ENCODE data around the gene EBF4.
"Not testable (repeated sequence)": the region's sequence is repeated elsewhere in the genome, so short reads cannot be mapped to it uniquely, and the experiment has no call there.

Gene EBF4

GRCh38 chr20:2795451-2795850, 102.9 kb downstream of the EBF4 start:
- no peak for DNase-seq (ENCODE audit: low read depth in 3 of 3)

DNA sequence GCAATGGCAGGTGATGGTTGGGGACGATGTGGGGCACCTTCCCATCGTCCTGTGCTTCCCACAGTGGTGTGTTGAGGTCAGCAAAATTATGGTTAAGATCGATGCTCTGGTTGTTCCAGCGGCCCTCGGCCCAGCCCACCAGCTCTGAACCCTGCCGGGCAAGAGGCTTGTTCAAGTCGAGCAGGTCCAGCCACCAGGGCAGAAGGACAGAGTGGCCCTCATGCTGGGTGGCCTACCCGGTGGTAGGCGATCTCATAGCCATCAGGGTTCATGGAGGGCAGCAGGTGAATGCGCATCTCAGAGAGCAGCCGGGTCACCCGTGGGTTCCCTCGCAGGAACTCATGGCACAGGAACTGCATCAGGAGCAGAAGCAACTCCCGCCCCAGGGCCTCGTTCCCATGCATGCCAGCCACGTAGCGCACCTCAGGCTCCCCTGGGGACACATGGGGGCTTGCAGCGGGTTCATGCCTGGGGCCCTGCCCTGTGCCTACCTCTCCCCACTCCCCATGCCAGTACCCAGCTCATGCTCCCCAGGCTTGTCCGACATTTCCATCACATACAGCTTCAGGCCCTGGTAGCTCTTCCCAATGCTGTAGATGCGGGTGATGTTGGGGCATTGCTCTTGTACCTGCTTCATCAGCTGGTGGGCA, 103.6 kb downstream of the EBF4 start:
- DNase-seq (ENCODE audit: low read depth in 3 of 3), result no peak

DNA sequence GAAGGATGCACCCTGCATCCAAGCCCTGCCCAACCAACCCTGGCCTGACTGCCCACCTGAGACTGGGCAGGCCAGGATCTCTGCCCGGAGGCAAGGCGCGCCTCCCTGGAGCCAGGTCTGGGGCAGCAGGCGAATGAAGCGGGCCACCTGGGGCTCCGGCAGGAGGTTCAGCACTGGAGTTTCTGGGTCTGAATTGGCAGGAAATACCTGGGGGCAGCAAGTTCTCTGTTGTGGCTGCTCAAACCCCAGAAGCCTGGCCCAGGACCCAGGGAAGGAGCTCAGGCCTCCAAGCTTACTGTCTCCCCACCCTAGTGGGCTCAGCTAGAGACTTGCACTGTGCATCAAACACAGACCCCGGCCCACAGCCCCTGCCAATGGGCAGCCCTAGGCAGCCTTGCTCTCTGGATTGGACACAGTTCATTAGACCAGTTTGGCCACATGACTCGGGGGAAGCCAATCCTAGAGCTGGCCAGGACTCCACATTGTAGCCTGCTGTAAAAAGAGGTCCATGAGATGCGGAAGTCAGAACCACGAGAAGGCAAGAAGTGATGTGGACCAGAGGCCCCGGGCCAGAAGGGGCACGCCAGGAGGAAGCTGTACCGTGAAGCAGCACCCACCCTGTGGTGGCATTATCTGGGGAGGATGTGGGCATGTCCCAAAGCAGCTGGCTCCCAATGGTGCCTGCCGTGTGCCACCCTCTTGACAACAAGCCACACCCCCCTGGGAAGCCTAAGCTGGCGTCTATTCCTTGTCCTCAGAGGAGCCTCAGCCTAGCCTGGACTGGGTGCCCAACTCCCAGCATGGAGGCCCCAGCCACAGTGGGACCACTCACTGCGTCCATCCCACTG, 104.8 kb downstream of the EBF4 start:
- no peak for DNase-seq (ENCODE audit: low read depth in 3 of 3)

GRCh38 chr20:2798095-2798805, 105.7 kb downstream of the EBF4 start:
- DNase-seq (ENCODE audit: low read depth in 3 of 3), result no peak

DNA sequence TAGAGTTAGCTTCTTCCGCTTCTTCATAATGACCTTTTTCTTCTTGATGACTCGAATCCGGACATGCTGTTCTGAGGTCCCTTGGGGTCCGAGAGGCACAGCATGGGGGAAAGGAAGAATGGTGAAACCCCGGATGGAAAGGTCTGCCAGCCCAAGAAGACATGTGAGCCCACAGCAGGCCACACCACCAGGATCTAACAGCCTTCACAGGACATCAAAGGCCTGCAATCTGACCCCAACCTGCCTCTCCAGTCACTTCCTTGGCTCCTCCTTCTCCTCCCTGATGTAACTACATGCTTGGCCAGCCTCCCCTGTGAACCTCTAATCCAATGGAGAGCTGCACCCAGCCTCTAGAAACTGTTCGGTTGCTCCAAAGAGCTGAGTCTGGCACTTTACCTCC, 106.2 kb downstream of the EBF4 start:
- no peak for DNase-seq (ENCODE audit: low read depth in 3 of 3)

DNA sequence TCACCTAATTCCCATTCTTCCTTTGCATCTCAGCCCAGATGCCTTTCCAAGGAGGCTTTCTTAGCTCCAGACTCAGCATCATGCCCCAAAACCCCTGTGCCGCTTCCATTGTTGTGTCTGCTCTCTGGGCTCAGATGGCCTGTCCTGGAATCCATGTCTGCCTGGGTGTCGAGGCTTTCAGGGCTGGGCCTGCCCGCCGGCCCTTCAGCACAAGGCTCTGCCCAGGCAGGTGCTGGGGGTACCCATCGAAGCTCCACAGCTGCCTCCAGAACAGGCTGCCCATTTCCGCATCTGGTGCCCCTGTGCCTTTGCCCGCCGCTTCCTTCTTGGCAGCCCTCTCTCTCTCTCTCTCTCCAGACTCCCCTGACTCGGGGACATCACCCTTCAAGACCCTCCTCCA, 106.7 kb downstream of the EBF4 start:
- no peak for DNase-seq (ENCODE audit: low read depth in 3 of 3)

DNA sequence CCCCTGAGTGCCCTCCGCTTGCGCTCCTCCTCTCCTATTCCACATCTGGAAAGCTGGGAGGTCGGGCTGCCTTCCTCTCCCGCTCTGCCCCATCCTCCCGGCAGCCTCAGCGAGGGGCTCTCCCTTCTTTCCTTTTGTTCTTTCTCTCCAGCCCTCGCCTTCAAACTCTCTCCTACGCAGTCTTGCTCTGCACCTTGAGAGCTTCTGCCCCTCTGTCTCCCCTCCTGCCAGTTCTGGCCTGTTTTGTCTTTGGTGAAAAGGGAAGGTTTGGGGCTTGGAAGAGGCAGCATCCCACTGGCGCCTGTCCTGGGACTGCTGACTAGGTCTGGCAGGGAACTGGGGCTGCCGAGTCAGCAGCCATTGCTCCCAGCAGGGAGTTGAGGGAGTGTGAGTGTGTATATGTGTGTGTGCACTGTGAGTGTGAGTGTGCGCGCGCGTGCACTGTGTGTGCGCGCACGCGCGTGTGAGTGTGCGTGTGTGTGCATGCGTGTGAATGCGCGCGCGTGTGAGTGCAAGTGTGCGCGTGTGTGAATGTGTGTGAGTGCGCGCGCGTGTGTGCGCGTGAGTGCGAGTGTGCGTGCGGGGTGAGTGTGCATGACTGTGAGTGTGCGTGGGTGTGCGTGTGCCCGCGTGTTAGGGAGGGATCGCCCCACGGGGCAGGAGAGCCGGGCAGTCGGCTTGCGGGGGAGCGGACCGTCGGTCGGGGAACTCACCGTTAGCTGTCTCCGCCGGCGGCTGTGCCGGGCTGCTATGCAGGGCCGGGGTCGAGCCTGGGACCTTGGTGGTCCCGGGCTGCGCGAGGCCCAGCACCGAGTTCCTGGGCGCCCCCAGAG, 107.3 kb downstream of the EBF4 start:
- DNase-seq (ENCODE audit: low read depth in 3 of 3), result no peak

DNA sequence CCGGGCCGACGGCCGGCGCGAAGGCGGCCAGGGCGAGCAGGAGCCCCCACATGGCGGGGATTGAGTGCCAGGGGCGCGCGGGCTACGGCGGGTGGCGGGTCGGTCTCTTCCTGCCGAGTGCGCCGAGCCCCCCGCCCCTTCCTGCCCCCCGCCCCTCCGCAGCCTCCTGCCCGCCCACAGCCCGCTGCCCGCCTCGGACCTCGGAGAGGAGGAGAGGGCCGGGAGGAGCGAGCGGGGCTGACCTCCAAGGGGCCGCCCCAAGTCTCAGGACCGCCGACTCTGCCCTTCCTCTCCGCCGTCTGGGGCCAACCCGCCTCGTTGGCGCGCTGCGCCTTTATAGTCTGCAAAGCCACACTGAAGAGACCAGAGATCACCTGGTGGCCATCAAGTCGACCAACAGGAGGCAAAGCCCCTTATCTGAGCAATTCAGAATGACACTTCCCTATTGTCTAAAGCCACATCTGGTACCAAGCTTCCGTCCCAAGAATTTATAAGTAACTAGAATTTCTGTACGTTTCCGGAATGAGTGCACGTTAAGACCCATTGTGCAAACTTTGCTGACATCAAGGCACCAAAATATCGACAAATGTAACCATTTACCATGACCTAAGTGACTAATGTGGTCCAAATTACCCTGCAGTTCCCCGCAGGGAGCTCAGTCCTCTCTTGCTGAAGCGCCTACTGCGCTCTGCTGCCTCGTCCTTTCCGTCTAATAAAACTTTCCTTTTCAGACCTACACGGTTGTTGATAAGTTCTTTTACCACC, 108.1 kb downstream of the EBF4 start, which contains the start of gene CPXM1:
CPXM1 (minus strand) TSS at position 107 of the 765 bp plus-strand sequence; CDS start at position 52, 55 bp downstream.
- DNase-seq (ENCODE audit: low read depth in 3 of 3), result no peak

GRCh38 chr20:2801286-2801728, 108.7 kb downstream of the EBF4 start:
- no peak for DNase-seq (ENCODE audit: low read depth in 3 of 3)

DNA sequence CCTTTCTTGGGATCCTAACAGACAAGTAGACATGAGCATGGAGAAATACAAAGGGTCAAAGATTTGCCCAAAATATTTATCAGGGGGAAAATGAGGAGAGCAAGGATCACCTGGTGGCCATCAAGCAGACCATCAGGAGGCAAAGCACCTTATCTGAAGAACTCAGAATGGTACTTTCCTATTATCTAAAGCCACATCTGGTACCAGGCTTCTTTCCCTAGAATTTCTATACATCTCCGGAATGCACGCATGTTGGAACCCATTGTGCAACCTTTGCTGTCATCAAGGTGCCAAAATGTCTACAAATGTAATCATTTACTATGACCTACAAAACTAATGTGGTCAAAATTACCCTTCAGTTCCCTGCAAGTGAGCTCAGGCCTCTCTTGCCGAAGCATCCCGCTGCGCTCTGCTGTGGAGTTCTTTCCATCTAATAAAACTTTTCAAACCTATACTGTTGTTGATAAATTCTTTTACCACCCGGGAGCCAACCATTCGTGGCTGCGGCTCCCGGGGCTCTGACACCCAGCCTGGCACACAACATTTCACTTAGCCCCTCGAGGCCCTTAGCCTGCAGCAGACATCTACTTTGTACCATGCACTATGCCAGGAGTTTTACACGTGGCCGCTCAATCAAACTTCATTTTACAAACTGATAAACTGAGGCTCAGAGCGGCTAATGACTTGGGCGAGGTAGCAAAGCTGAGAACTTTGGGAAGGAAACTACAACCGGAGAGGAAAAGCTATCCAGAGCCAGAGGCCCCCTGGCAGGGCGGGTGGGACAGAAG, 111.7 kb downstream of the EBF4 start:
- no peak for DNase-seq (ENCODE audit: low read depth in 3 of 3)

DNA sequence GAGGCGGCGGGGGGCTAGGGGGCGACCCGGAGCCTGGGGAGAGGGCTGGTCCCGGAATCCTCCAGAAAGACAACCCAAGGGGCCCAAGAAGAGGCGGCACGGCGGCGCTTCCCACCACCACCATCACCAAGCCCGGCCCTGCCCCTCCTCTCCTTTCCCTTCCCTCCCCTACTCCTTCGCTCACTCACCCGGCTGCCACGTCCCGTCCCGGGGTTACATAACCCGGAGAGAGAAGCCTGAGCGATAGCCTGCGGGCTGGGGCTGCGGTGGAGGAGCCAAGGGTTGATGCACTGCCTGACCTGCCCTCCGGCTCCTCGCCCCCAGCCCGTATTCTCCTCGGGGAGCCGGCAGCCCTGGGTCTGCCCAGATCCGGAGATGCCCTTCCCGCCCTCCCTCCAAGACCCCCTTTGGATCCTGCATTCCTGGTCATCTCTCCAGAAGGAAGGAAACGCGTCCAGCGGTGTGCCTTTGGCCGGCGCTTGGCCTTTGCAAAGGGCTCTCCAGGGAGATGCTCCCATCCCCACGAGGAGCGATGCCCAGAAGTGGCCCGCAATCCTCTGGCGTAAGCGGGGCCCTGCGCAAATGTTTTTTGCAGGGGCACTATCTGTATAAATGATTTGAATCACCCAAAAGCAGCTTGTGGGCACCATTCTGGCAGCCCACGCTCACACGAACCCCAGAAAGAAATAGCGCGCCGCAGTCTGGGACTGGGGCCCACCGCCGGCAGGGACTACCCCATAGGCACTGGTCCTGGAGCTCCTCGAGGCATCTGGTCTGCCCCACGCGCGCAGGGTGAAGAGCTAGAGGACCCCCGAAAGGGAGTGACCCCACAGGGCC, 112.5 kb downstream of the EBF4 start:
- no peak for DNase-seq (ENCODE audit: low read depth in 3 of 3)

DNA sequence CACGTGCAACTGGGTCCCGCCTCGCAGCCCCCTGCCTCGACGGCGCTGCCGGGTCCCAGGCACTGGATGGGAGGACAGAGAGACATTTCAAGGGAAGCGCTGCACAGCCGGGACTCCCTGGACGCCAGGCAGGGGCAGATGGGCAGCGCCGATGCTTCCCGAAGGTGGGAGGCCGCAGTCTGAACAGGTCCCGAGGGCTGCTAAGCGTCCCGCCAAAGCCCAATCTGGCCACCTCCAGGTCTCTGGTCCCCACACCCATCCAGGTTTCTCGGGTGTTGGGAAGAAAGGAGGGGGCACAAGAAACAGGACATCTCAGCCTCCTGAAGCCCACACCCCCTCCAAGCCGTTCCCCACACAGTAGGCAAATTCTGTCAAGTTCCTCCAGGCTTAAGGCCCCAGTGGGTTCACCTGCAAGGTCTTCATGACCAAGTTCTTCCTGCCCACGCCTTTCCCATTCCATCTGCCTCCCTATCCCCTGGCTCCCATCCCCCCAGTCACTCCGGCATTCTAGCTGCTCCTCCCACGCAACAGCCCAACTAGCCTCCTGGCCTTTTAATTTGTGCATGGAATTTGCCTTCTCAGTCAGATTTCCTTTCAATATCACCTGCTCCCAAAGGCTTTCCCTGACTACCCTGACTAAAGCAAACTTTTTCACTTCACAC, 113.2 kb downstream of the EBF4 start:
- DNase-seq (ENCODE audit: low read depth in 3 of 3), result no peak

GRCh38 chr20:2806351-2806701, 113.7 kb downstream of the EBF4 start:
- DNase-seq (ENCODE audit: low read depth in 3 of 3), result no peak

DNA sequence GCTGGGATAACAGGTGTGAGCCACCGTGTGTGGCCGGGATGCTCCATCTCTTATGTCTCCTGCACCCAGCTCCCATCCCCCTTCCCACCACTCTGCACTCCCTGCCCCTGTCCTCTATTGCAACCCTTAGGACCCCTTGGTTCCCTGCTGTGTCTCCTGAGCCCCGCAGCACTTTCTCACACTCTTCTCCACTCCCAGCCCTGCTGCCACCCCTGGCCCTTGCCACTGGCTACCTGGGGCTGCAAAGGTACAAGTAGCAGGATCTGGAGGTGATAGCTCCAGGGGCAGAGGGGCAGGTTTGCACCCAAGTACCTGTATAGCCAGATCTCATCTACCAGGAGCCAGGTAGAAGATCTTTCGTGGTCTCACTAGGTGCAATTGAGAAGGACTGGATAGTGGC, 114.4 kb downstream of the EBF4 start:
- DNase-seq (ENCODE audit: low read depth in 3 of 3), result no peak

- not testable (repeated sequence) for DNase-seq (ENCODE audit: low read depth in 3 of 3)
Measured at GRCh38 chr20:2807929-2808328, 115.3 kb downstream of the EBF4 start.

DNA sequence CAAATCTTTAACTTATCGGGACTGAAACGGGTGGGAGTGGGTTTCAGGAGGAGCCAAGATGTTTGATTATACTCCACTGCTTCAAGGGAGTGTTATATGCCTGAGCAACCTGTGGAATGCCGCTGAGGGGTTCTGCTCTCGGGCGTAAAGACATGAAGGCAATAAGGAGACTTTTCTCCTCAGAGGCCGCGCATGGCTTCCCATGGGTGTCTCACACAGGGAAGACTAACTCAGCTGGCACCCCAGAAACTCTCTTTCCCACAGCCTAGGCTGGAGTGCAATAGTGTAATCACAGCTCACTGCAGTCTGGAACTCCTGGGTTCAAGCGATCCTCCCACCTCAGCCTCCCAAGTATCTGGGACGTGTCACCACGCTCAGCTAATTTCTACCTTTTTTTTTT, 117.1 kb downstream of the EBF4 start:
- DNase-seq (ENCODE audit: low read depth in 3 of 3), result no peak
